Endothelial cell of umbilical vein (primary cell): Measurements from ENCODE around the gene TRPC4AP. TPM values are rescaled to one million over a fixed set of nuclear protein-coding genes. Genes with fewer than 3 reads are reported as not detected.
"Not testable (repeated sequence)": the region's sequence is repeated elsewhere in the genome, so short reads cannot be mapped to it uniquely, and the experiment has no call there.

Experiments
- BruUV-seq: library from RNA; stranded (reverse); fragments of 400-500 nt; replicated peaks from 2 replicates; lab custom pipeline; 2021; lab: Mats Ljungman, UMichigan
- CTCF ChIA-PET: fragments of 300-600, 350-600 bp; sonication (Branson Sonifier 250); formaldehyde crosslinking; loops from one replicate; lab custom pipeline; 2021; ENCODE audit warnings: antibody characterized with exemption, inconsistent platforms; lab: Charles Lee
- POLR2A ChIA-PET: fragments of 300-600, 350-600 bp; sonication (Branson Sonifier 250); formaldehyde crosslinking; loops from one replicate; lab custom pipeline; 2021; ENCODE audit warnings: antibody characterized with exemption, inconsistent platforms; lab: Charles Lee
- DNase-seq: peaks from one replicate; pipeline ENCODE4 v3.0.0-alpha.2; 2011; ENCODE audit warnings: low read depth, low spot score
- FAIRE-seq: peaks from 2 replicates; lab custom pipeline; 2011; peaks lifted over from hg19 to GRCh38; lab: Jason Lieb, UNC
- H2AFZ ChIP-seq: 2 replicates; pipeline ENCODE4 v1.6.0; 2012; ENCODE audit warnings: low read depth, low read length, control low read depth, inconsistent platforms
- H3K27ac ChIP-seq: 2 replicates; pipeline ENCODE4 v1.5.1; 2011; ENCODE audit warnings: low read depth, mild to moderate bottlenecking, control low read depth, low read length, moderate library complexity; ENCODE audit not compliant: insufficient read depth
- H3K27me3 ChIP-seq, 2 experiments: 2 replicates each; pipeline versions ENCODE4 v1.6.0 to v1.6.1; 2011; ENCODE audit warnings: low read length in 2 of 2, mixed read lengths in 1 of 2; ENCODE audit not compliant: control insufficient read depth in 2 of 2, insufficient read depth in 2 of 2
- H3K36me3 ChIP-seq, 2 experiments: 2 replicates in 1 of 2; 3 replicates in 1 of 2; pipeline ENCODE4 v1.5.1; 2011; ENCODE audit warnings: low read length in 2 of 2, mild to moderate bottlenecking in 1 of 2, moderate library complexity in 1 of 2; ENCODE audit not compliant: control insufficient read depth in 2 of 2, insufficient read depth in 2 of 2; ENCODE audit errors: extremely low read depth in 1 of 2
- H3K4me1 ChIP-seq: 3 replicates; pipeline ENCODE4 v1.5.1; 2011; ENCODE audit warnings: mild to moderate bottlenecking, low read length; ENCODE audit not compliant: control insufficient read depth, insufficient read depth; ENCODE audit errors: extremely low read depth
- H3K4me2 ChIP-seq: 2 replicates; pipeline ENCODE4 v1.6.1; 2011; ENCODE audit warnings: low read length, control low read depth, mixed read lengths; ENCODE audit not compliant: insufficient read depth
- H3K4me3 ChIP-seq, 3 experiments: fragments of 200-600 bp in 1 of 3; sonication (generic), shearing (Covaris generic) in 1 of 3; replicated peaks in 1 of 3; 2 replicates each; pipeline ENCODE4 v1.5.1; 2011 to 2016; ENCODE audit warnings: control low read depth in 3 of 3, low read length in 3 of 3, mild to moderate bottlenecking in 2 of 3, inconsistent platforms in 1 of 3, low read depth in 1 of 3, moderate library complexity in 1 of 3; ENCODE audit not compliant: insufficient read depth in 1 of 3
- H3K79me2 ChIP-seq: 2 replicates; pipeline ENCODE4 v1.6.0; 2012; ENCODE audit warnings: low read length, inconsistent platforms; ENCODE audit not compliant: control insufficient read depth, insufficient read depth
- H3K9ac ChIP-seq: replicated peaks from 2 replicates; pipeline ENCODE3; 2011; ENCODE audit warnings: low read length, control low read depth; ENCODE audit not compliant: insufficient read depth; ENCODE audit errors: extremely low read depth
- H3K9me1 ChIP-seq: replicated peaks from 3 replicates; pipeline ENCODE4 v1.6.0; 2011; ENCODE audit warnings: mild to moderate bottlenecking, low read length; ENCODE audit not compliant: control insufficient read depth, insufficient read depth; ENCODE audit errors: extremely low read depth
- H3K9me3 ChIP-seq: replicated peaks from 2 replicates; pipeline ENCODE4 v1.5.1; 2012; ENCODE audit warnings: low read length, inconsistent platforms; ENCODE audit not compliant: control insufficient read depth, insufficient read depth
- H4K20me1 ChIP-seq: replicated peaks from 2 replicates; pipeline ENCODE3; 2011; ENCODE audit warnings: mild to moderate bottlenecking, low read length; ENCODE audit not compliant: control insufficient read depth, insufficient read depth; ENCODE audit errors: extremely low read depth
- EZH2 ChIP-seq: IDR thresholded peaks from 2 replicates; pipeline ENCODE4 v1.6.1; 2012; ENCODE audit warnings: borderline replicate concordance, low read depth, mild to moderate bottlenecking, moderate library complexity, low read length, inconsistent platforms; ENCODE audit not compliant: severe bottlenecking
- FOS ChIP-seq: IDR thresholded peaks from 2 replicates; pipeline ENCODE4 v1.6.1; 2011; ENCODE audit warnings: mild to moderate bottlenecking, low read length, moderate library complexity, borderline replicate concordance; ENCODE audit not compliant: insufficient read depth
- GATA2 ChIP-seq: IDR thresholded peaks from 2 replicates; pipeline ENCODE4 v1.7.0; 2011; ENCODE audit warnings: low read depth, mild to moderate bottlenecking, moderate library complexity, mixed read lengths, low read length; ENCODE audit not compliant: insufficient read length, insufficient read depth
- JUN ChIP-seq: IDR thresholded peaks from 2 replicates; pipeline ENCODE4 v1.6.1; 2011; ENCODE audit warnings: borderline replicate concordance, low read depth; ENCODE audit not compliant: insufficient read length, insufficient read depth
- MYC ChIP-seq: IDR thresholded peaks from one replicate; pipeline ENCODE4 v1.6.1; 2011; ENCODE audit warnings: mild to moderate bottlenecking, low read depth, low read length
- POLR2A ChIP-seq: IDR thresholded peaks from 2 replicates; pipeline ENCODE4 v1.6.1; 2012; ENCODE audit warnings: low read depth, mild to moderate bottlenecking, control low read depth, low read length
- POLR2AphosphoS5 ChIP-seq: IDR thresholded peaks from 2 replicates; pipeline ENCODE4 v1.6.1; 2012; ENCODE audit warnings: low read depth, mild to moderate bottlenecking, control low read depth, low read length, moderate library complexity; ENCODE audit not compliant: insufficient read depth
- dilution Hi-C: fragments of 300-500 bp; cut with MboI; formaldehyde crosslinking; loops from one replicate; pipeline ENCODE4 v1.15.0; 2019; ENCODE audit warnings: low sequenced_read_pairs; ENCODE audit not compliant: extremely low pct_ligation_motif_present
- intact Hi-C: fragments of 100-400 bp; cut with micrococcal nuclease; formaldehyde crosslinking; loops from one replicate; pipeline ENCODE4 v1.10.0; 2022
- polyA plus RNA-seq, 4 experiments: library from polyadenylated mRNA; depleted of rRNA in 3 of 4; stranded (reverse) in 3 of 4; unstranded in 1 of 4; fragments of >200 nt; gene quantifications; 2 replicates each; pipeline versions ENCODE4 v1.2.1 to v1.2.3, GENCODE V29; 2011 to 2012; ENCODE audit warnings: missing spikeins in 1 of 4
- total RNA-seq: library from RNA; stranded (reverse); gene quantifications from 2 replicates; pipeline ENCODE4 v1.2.3, GENCODE V29; 2021
- TF ChIP-seq, protein P1 (sequence below): IDR thresholded peaks from 2 replicates; pipeline ENCODE4 v1.6.1; 2011; ENCODE audit not compliant: insufficient read depth, insufficient read length
- TF ChIP-seq, protein P2 (sequence below), 2 donors: IDR thresholded peaks; 1 replicate in 1 of 2; 2 replicates in 1 of 2; pipeline ENCODE4 v1.5.1; 2011; ENCODE audit warnings: low read length in 2 of 2, mild to moderate bottlenecking in 2 of 2, moderate library complexity in 2 of 2, control low read depth in 1 of 2, inconsistent platforms in 1 of 2, low read depth in 1 of 2; ENCODE audit not compliant: insufficient read depth in 1 of 2; ENCODE audit errors: extremely low read depth in 1 of 2

Gene TRPC4AP
- total and polyA plus RNA-seq, 2 donors (not counting 3 experiments of a cell fraction or from before 2014, with no cell fraction given): 89.0 to 103 TPM

DNA sequence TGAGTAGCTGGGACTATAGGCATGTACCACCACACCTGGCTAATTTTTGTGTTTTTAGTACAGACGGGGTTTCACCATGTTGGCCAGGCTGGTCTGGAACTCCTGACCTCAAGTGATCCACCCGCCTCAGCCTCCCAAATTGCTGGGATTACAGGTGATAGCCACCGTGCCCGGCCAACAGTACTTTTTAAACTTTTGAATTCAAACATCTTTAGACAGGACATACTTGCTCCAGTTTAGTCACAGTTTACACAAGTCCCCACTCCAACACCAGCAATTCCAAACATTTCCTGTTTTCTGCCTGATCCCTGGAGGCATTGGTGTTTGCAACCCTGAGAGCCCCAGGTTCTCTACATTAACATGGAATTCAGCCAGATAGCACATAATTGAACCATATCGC lies 40.0 kb downstream of the TRPC4AP start:
- peak; percentile 29 for TF ChIP-seq FOS
- TF ChIP-seq POLR2AphosphoS5: peak; percentile 37
- H3K27me3 ChIP-seq, H3K9me1 ChIP-seq, POLR2A ChIA-PET, H3K9me3 ChIP-seq, BruUV-seq, H4K20me1 ChIP-seq, H3K4me3 ChIP-seq, H3K9ac ChIP-seq, H2AFZ ChIP-seq, dilution Hi-C loops: not testable (repeated sequence)
- H3K4me2 ChIP-seq: peak overlapping the region; percentile 77
- peaks cover 27% of the 10 kb centered on the region for H3K4me1 ChIP-seq
- H3K79me2 ChIP-seq: peaks cover 32% of the 10 kb centered on the region
- CTCF ChIA-PET: interaction anchor here (1.4 to 1.8 kb wide), 2 partner anchors 44 to 178 kb away, joined by 3 to 10 read pairs; no protein-coding TSS in a partner anchor
- intact Hi-C loops: loop anchor here (1.0 to 5.0 kb wide), 2 partner anchors 40 to 405 kb away; partner anchors contain the start of genes CEP250 and TRPC4AP
- DNase-seq: peak; percentile 89
- FAIRE-seq: peak; percentile 93
- peaks cover 13 to 20% of the 10 kb centered on the region in 2 experiments for H3K36me3 ChIP-seq
- H3K27ac ChIP-seq: peak overlapping the region; percentile 28

DNA sequence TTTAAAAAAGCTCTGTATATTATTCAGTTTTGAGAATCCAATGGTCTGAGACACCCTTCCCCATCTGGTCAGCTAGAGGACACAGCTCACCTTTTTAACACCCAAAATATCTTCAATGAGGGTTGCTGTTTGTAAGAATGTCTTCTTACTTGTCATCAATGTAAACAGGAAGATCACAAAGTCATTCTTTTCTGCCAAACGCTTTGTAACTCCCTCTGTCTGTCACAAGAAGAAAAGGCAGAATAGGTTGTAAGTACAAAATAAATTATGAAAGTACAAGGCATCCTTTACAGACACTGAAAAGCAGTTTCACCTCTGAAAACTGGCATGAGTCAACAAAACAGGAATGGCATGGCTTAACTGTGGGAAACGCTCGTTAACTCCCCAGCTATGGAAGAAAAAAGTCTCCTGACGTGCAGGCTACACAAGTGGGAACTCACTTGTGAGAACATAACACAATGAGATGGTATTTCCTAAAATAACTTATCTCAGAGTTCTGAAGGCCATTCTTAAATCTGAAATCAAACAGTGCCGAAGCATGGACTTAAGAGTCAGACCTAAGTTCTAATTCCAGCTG lies 42.7 kb downstream of the TRPC4AP start:
- no peak for FAIRE-seq
- POLR2A ChIA-PET: no interaction called here

More for the DNA sequence above, 42.7 kb downstream of the TRPC4AP start:
- intact Hi-C loops: loop anchor here (5.0 kb wide), 1 partner anchor 407 kb away; the partner anchor contains the start of gene CEP250
- no peaks in the 10 kb centered on the region for H3K27me3 ChIP-seq
- no peak overlapping the region for H3K27ac ChIP-seq
- H3K4me3 ChIP-seq: no peak overlapping the region
- no peak overlapping the region for H3K4me2 ChIP-seq
- no peak overlapping the region for H2AFZ ChIP-seq
- H3K9ac ChIP-seq: no peak overlapping the region
- H3K9me3 ChIP-seq: no peaks in the 10 kb centered on the region
- dilution Hi-C loops: no loop called here
- BruUV-seq: no TSS peak
- CTCF ChIA-PET: interaction anchor here (0.8 to 1.6 kb wide), 2 partner anchors 46 to 219 kb away, joined by 3 to 8 read pairs; no protein-coding TSS in a partner anchor
- TF ChIP-seq GATA2 (no peak), EZH2 (no peak), POLR2A (no peak), JUN (no peak), POLR2AphosphoS5 (no peak), FOS (no peak), MYC (no peak)
- TF ChIP-seq, protein P1, sequence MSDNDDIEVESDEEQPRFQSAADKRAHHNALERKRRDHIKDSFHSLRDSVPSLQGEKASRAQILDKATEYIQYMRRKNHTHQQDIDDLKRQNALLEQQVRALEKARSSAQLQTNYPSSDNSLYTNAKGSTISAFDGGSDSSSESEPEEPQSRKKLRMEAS: no peak
- TF ChIP-seq, protein P2, sequence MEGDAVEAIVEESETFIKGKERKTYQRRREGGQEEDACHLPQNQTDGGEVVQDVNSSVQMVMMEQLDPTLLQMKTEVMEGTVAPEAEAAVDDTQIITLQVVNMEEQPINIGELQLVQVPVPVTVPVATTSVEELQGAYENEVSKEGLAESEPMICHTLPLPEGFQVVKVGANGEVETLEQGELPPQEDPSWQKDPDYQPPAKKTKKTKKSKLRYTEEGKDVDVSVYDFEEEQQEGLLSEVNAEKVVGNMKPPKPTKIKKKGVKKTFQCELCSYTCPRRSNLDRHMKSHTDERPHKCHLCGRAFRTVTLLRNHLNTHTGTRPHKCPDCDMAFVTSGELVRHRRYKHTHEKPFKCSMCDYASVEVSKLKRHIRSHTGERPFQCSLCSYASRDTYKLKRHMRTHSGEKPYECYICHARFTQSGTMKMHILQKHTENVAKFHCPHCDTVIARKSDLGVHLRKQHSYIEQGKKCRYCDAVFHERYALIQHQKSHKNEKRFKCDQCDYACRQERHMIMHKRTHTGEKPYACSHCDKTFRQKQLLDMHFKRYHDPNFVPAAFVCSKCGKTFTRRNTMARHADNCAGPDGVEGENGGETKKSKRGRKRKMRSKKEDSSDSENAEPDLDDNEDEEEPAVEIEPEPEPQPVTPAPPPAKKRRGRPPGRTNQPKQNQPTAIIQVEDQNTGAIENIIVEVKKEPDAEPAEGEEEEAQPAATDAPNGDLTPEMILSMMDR (IDR thresholded peaks at IDR 0.05; ENCODE audit: extremely low read depth in 1 of 2, insufficient read depth in 1 of 2, low read depth in 1 of 2, low read length in 2 of 2): no peak
- H4K20me1 ChIP-seq: no peaks in the 10 kb centered on the region
- peak; percentile 36 for DNase-seq
- peaks cover 22% of the 10 kb centered on the region for H3K79me2 ChIP-seq
- peaks cover 11 to 29% of the 10 kb centered on the region in 2 experiments for H3K36me3 ChIP-seq
- H3K9me1 ChIP-seq: no peaks in the 10 kb centered on the region
- H3K4me1 ChIP-seq: peaks cover 18% of the 10 kb centered on the region
